ENCODE measurements around the gene CCDC50.

GRCh38 chr3:191360620-191361019, 31.4 kb downstream of the CCDC50 start:
- TF ChIP-seq POLR2A (IDR thresholded peaks at IDR 0.05) (no peak), CTCF (IDR thresholded peaks at IDR 0.05) (no peak)

Measured in adrenal gland (tissue), 5 donors.